Endothelial cell (in vitro differentiated cells): ENCODE data around the gene ORC6. TPM values are rescaled to one million over a fixed set of nuclear protein-coding genes. Genes with fewer than 3 reads are reported as not detected.

Experiments
- DNase-seq: peaks from one replicate; pipeline ENCODE4 v3.0.0; 2021; ENCODE audit warnings: low spot score
- H3K27ac Mint-ChIP-seq: one replicate; pipeline ENCODE4 v1.8.0; 2021; ENCODE audit warnings: mixed read lengths, inconsistent platforms; ENCODE audit not compliant: unreplicated experiment
- H3K27me3 Mint-ChIP-seq: one replicate; pipeline ENCODE4 v1.8.0; 2021; ENCODE audit warnings: mild to moderate bottlenecking, moderate library complexity, mixed read lengths, inconsistent platforms; ENCODE audit not compliant: unreplicated experiment
- H3K36me3 Mint-ChIP-seq: one replicate; pipeline ENCODE4 v1.8.0; 2021; ENCODE audit warnings: mild to moderate bottlenecking, low read depth, mixed read lengths, inconsistent platforms; ENCODE audit not compliant: unreplicated experiment
- H3K4me1 Mint-ChIP-seq: one replicate; pipeline ENCODE4 v1.8.0; 2021; ENCODE audit warnings: mild to moderate bottlenecking, mixed read lengths, inconsistent platforms; ENCODE audit not compliant: unreplicated experiment
- H3K4me3 Mint-ChIP-seq: one replicate; pipeline ENCODE4 v1.8.0; 2021; ENCODE audit warnings: mild to moderate bottlenecking, mixed read lengths, inconsistent platforms; ENCODE audit not compliant: unreplicated experiment
- H3K9me3 Mint-ChIP-seq: one replicate; pipeline ENCODE4 v1.8.0; 2021; ENCODE audit warnings: mixed read lengths, inconsistent platforms; ENCODE audit not compliant: unreplicated experiment
- CTCF ChIP-seq: fragments of 200-600 bp; sonication (generic); IDR thresholded peaks from one replicate; pipeline ENCODE4 v1.5.0; 2021; ENCODE audit warnings: antibody characterized with exemption; ENCODE audit not compliant: unreplicated experiment
- total RNA-seq: library from RNA; stranded (reverse); fragmentation: NEBNext Ultra II Directional; extraction: Animal tissue kit (Norgen Biotek cat#: 25700); gene quantifications from one replicate; pipeline ENCODE4 v1.2.1, GENCODE V29; 2021; ENCODE audit not compliant: unreplicated experiment

ORC6 gene
- total RNA-seq, 1 donor from 2014 or later = 22.4 TPM

- peaks cover 3% of the 10 kb centered on the region for H3K27me3 Mint-ChIP-seq
- DNase-seq = no peak
- H3K36me3 Mint-ChIP-seq = no peaks in the 10 kb centered on the region
- no peaks in the 10 kb centered on the region for H3K9me3 Mint-ChIP-seq
- TF ChIP-seq CTCF = no peak
- peaks cover 15% of the 10 kb centered on the region for H3K4me1 Mint-ChIP-seq
- H3K27ac Mint-ChIP-seq = no peak overlapping the region
- no peak overlapping the region for H3K4me3 Mint-ChIP-seq
These were observed 56.2 kb downstream of the ORC6 start for GRCh38 chr16:46745617-46746016.

GRCh38 chr16:46746821-46747776, 57.6 kb downstream of the ORC6 start:
- Mint-ChIP-seq H3K27ac (no peak overlapping the region), H3K9me3 (no peaks in the 10 kb centered on the region), H3K4me1 (peaks cover 15% of the 10 kb centered on the region), H3K4me3 (no peak overlapping the region), H3K27me3 (peaks cover 3% of the 10 kb centered on the region), H3K36me3 (no peaks in the 10 kb centered on the region)
- DNase-seq = no peak
- TF ChIP-seq CTCF = no peak

Other genes with a start within 250 kb of the ORC6 start
- 5.4 TPM for gene SHCBP1, start 68.3 kb upstream of the ORC6 start, total RNA-seq
- gene VPS35, start 481 bp upstream of the ORC6 start, total RNA-seq = 78.4 TPM
- 0.95 TPM for gene MYLK3, start 58.7 kb downstream of the ORC6 start, total RNA-seq
- gene C16orf87, start 141.5 kb downstream of the ORC6 start, total RNA-seq = 15.3 TPM
- 15.6 TPM for gene GPT2, start 194.7 kb downstream of the ORC6 start, total RNA-seq